SK-N-SH (cell line): ENCODE data around the gene PRSS56. TPM values are rescaled to one million over a fixed set of nuclear protein-coding genes. Genes with fewer than 3 reads are reported as not detected.

ENCODE experiments used
- CTCF ChIA-PET: fragments of 300-600, 350-600 bp; formaldehyde crosslinking; extraction: SDS; loops from one replicate; lab custom pipeline; 2021; lab: Yijun Ruan, JAX
- POLR2A ChIA-PET: fragments of 350-600 bp; sonication (Branson Sonifier 250); formaldehyde crosslinking; extraction: SDS; loops from one replicate; lab custom pipeline; 2020; ENCODE audit warnings: antibody characterized with exemption, inconsistent platforms; lab: Yijun Ruan, JAX
- DNase-seq: peaks from one replicate; pipeline ENCODE4 v3.0.0; 2012
- H2AFZ ChIP-seq: fragments of 200-600 bp; sonication (generic); 2 replicates; pipeline ENCODE4 v1.8.1; 2016; ENCODE audit warnings: antibody characterized with exemption, mild to moderate bottlenecking, low read depth
- H3F3A ChIP-seq: fragments of 200-600 bp; sonication (generic); replicated peaks from 2 replicates; pipeline ENCODE3; 2016; ENCODE audit warnings: antibody characterized with exemption, mild to moderate bottlenecking; ENCODE audit not compliant: insufficient read depth
- H3K27ac ChIP-seq, 2 experiments: fragments of 200-500 bp in 1 of 2; fragments of 200-600 bp in 1 of 2; sonication (Bioruptor generic) in 1 of 2; sonication (generic), shearing (Covaris generic) in 1 of 2; 2 replicates each; pipeline versions ENCODE4 v1.5.1 to v1.6.1; 2014 to 2016; ENCODE audit warnings: low read depth in 2 of 2, inconsistent platforms in 1 of 2, low read length in 1 of 2, mild to moderate bottlenecking in 1 of 2, mixed read lengths in 1 of 2
- H3K27me3 ChIP-seq: fragments of 200-600 bp; sonication (generic), shearing (Covaris generic); 2 replicates; pipeline ENCODE4 v1.6.1; 2016; ENCODE audit warnings: mixed run types; ENCODE audit not compliant: insufficient read depth
- H3K36me3 ChIP-seq, 2 experiments: fragments of 200-500 bp in 1 of 2; fragments of 200-600 bp in 1 of 2; sonication (Bioruptor generic) in 1 of 2; sonication (generic) in 1 of 2; replicated peaks in 1 of 2; 2 replicates each; pipeline versions ENCODE3 to v1.5.1; 2014 to 2016; ENCODE audit warnings: low read length in 1 of 2, mild to moderate bottlenecking in 1 of 2; ENCODE audit not compliant: insufficient read depth in 2 of 2, control insufficient read depth in 1 of 2
- H3K4me1 ChIP-seq, 2 experiments: fragments of 200-500 bp in 1 of 2; fragments of 200-600 bp in 1 of 2; sonication (Bioruptor generic) in 1 of 2; sonication (generic), shearing (Covaris generic) in 1 of 2; 2 replicates each; pipeline versions ENCODE4 v1.5.1 to v1.6.1; 2014 to 2016; ENCODE audit warnings: low read depth in 1 of 2, low read length in 1 of 2, mixed run types in 1 of 2; ENCODE audit not compliant: insufficient read depth in 2 of 2, control insufficient read depth in 1 of 2
- H3K4me2 ChIP-seq: fragments of 200-600 bp; sonication (generic), shearing (Covaris generic); 2 replicates; pipeline ENCODE4 v1.6.1; 2017; ENCODE audit warnings: mixed run types
- H3K4me3 ChIP-seq, 2 experiments: fragments of 200-500 bp in 1 of 2; fragments of 200-600 bp in 1 of 2; sonication (Bioruptor generic) in 1 of 2; sonication (generic), shearing (Covaris generic) in 1 of 2; 2 replicates each; pipeline versions ENCODE4 v1.5.1 to v1.8.1; 2014 to 2016; ENCODE audit warnings: low read depth in 2 of 2, inconsistent platforms in 1 of 2, low read length in 1 of 2, mild to moderate bottlenecking in 1 of 2, mixed read lengths in 1 of 2, moderate library complexity in 1 of 2
- H3K79me2 ChIP-seq: fragments of 200-600 bp; sonication (generic); 2 replicates; pipeline ENCODE4 v1.8.1; 2017; ENCODE audit warnings: mild to moderate bottlenecking; ENCODE audit not compliant: insufficient read depth
- H3K9ac ChIP-seq: fragments of 200-600 bp; sonication (generic); 2 replicates; pipeline ENCODE4 v1.6.1; 2017; ENCODE audit warnings: mixed run types
- H3K9me2 ChIP-seq: fragments of 200-600 bp; sonication (generic); 2 replicates; pipeline ENCODE4 v1.6.1; 2017; ENCODE audit warnings: mixed run types
- H3K9me3 ChIP-seq: fragments of 200-600 bp; sonication (generic); 2 replicates; pipeline ENCODE4 v1.6.1; 2017; ENCODE audit warnings: mixed run types, mild to moderate bottlenecking, moderate library complexity
- H4K20me1 ChIP-seq: fragments of 200-600 bp; sonication (generic); 2 replicates; pipeline ENCODE4 v1.6.1; 2017; ENCODE audit warnings: mild to moderate bottlenecking, mixed run types; ENCODE audit not compliant: insufficient read depth
- CTCF ChIP-seq: fragments of 200-600 bp; sonication (generic); IDR thresholded peaks from 2 replicates; pipeline ENCODE4 v1.6.1; 2017; ENCODE audit warnings: antibody characterized with exemption, mild to moderate bottlenecking, moderate library complexity
- EZH2phosphoT487 ChIP-seq: fragments of 200-600 bp; sonication (generic); IDR thresholded peaks from 2 replicates; pipeline ENCODE4 v1.6.1; 2017; ENCODE audit warnings: low read depth, mixed run types, mild to moderate bottlenecking, antibody characterized with exemption, moderate library complexity, borderline replicate concordance
- FOSL2 ChIP-seq: IDR thresholded peaks from 2 replicates; pipeline ENCODE4 v1.4.0; 2012; ENCODE audit warnings: low read depth, mild to moderate bottlenecking, moderate library complexity, borderline replicate concordance
- FOXM1 ChIP-seq: IDR thresholded peaks from 2 replicates; pipeline ENCODE4 v1.4.0; 2012; ENCODE audit warnings: low read depth, mild to moderate bottlenecking
- GABPA ChIP-seq: IDR thresholded peaks from 2 replicates; pipeline ENCODE4 v1.4.0; 2012; ENCODE audit warnings: low read depth, mild to moderate bottlenecking
- MAX ChIP-seq: IDR thresholded peaks from 2 replicates; pipeline ENCODE4 v1.4.0; 2012; ENCODE audit warnings: low read depth
- MEF2A ChIP-seq: IDR thresholded peaks from 2 replicates; pipeline ENCODE4 v1.4.0; 2012; ENCODE audit warnings: low read depth, borderline replicate concordance
- NRF1 ChIP-seq: IDR thresholded peaks from 2 replicates; pipeline ENCODE4 v1.6.1; 2012; ENCODE audit warnings: low read depth, mild to moderate bottlenecking, low read length
- REST ChIP-seq: IDR thresholded peaks from 2 replicates; pipeline ENCODE4 v1.6.1; 2012; ENCODE audit warnings: mild to moderate bottlenecking, low read depth, low read length, moderate library complexity
- SMC3 ChIP-seq: IDR thresholded peaks from 2 replicates; pipeline ENCODE4 v1.6.1; 2012; ENCODE audit warnings: low read depth, low read length, improper control_type of control experiment
- USF1 ChIP-seq: IDR thresholded peaks from 2 replicates; pipeline ENCODE4 v1.4.0; 2012; ENCODE audit warnings: low read depth, borderline replicate concordance
- WGBS: methylation state at CpG from one replicate; pipeline ENCODE4 v1.1.6; 2017; ENCODE audit warnings: low lambda C conversion rate; 5-methylcytosine and 5-hydroxymethylcytosine counted together
- polyA plus RNA-seq, 3 experiments: library from polyadenylated mRNA; depleted of rRNA; stranded (reverse); fragments of >200 nt; gene quantifications; 2 replicates each; pipeline ENCODE4 v1.2.3, GENCODE V29; 2012

PRSS56 gene
- polyA plus RNA-seq, 1 of the 3 experiments (the other 2 are of a cell fraction): not detected

GRCh38 chr2:232526372-232526941, 6.3 kb downstream of the PRSS56 start:
- ChIA-PET POLR2A (no interaction called here), CTCF (interaction anchor here (1.6 to 9.7 kb wide), 3 partner anchors 11 to 78 kb away, joined by 6 to 196 read pairs (median 7); no protein-coding TSS in a partner anchor)
- no peaks in the 10 kb centered on the region for H3F3A ChIP-seq
- H3K27me3 ChIP-seq: peaks cover 24% of the 10 kb centered on the region
- H3K9ac ChIP-seq: no peak overlapping the region
- no peak overlapping the region for H3K4me3 ChIP-seq
- H2AFZ ChIP-seq: no peak overlapping the region
- H4K20me1 ChIP-seq: no peaks in the 10 kb centered on the region
- no peak overlapping the region for H3K27ac ChIP-seq
- H3K4me1 ChIP-seq: peaks cover 0 to 23% of the 10 kb centered on the region in 2 experiments; a peak in 1 of 4 replicates
- H3K79me2 ChIP-seq: no peaks in the 10 kb centered on the region
- no peaks in the 10 kb centered on the region for H3K36me3 ChIP-seq
- no peak overlapping the region for H3K4me2 ChIP-seq
- no peaks in the 10 kb centered on the region for H3K9me3 ChIP-seq
- no peak for TF ChIP-seq FOXM1
- no peak for TF ChIP-seq FOSL2
- no peak for TF ChIP-seq EZH2phosphoT487
- TF ChIP-seq NRF1: no peak
- no peak for TF ChIP-seq MEF2A
- no peak for TF ChIP-seq CTCF
- TF ChIP-seq SMC3: no peak
- no peak for TF ChIP-seq USF1
- TF ChIP-seq MAX: no peak
- no peak for TF ChIP-seq GABPA
- TF ChIP-seq REST: no peak
- no peaks in the 10 kb centered on the region for H3K9me2 ChIP-seq
- WGBS: 82% methylated on average over 7 of the region's 13 CpGs
- no peak for DNase-seq
